Type B pancreatic cell (in vitro differentiated cells): Measurements from ENCODE around the gene DENR. TPM values are rescaled to one million over a fixed set of nuclear protein-coding genes. Genes with fewer than 3 reads are reported as not detected.
"Not testable (repeated sequence)": the region's sequence is repeated elsewhere in the genome, so short reads cannot be mapped to it uniquely, and the experiment has no call there.

Experiments used
- DNase-seq: peaks from one replicate; pipeline ENCODE4 v3.0.0; 2021; ENCODE audit warnings: mixed read lengths; ENCODE audit not compliant: unreplicated experiment; ENCODE audit errors: extremely low spot score
- H3K27ac Mint-ChIP-seq: 2 replicates; pipeline ENCODE4 v1.8.0; 2021; ENCODE audit warnings: mild to moderate bottlenecking, mixed read lengths
- H3K27me3 Mint-ChIP-seq: 2 replicates; pipeline ENCODE4 v1.8.0; 2021; ENCODE audit warnings: mixed read lengths
- H3K36me3 Mint-ChIP-seq: 2 replicates; pipeline ENCODE4 v1.8.0; 2021; ENCODE audit warnings: mixed read lengths
- H3K4me1 Mint-ChIP-seq: one replicate; pipeline ENCODE4 v1.8.0; 2021; ENCODE audit warnings: mixed read lengths; ENCODE audit not compliant: unreplicated experiment
- H3K4me3 Mint-ChIP-seq: 2 replicates; pipeline ENCODE4 v1.8.0; 2021; ENCODE audit warnings: mild to moderate bottlenecking, mixed read lengths
- H3K9me3 Mint-ChIP-seq: 2 replicates; pipeline ENCODE4 v1.8.0; 2021; ENCODE audit warnings: mixed read lengths
- CTCF ChIP-seq: fragments of 200-600 bp; sonication (generic); conservative IDR thresholded peaks from 2 replicates; pipeline ENCODE4 v1.5.0; 2021; ENCODE audit warnings: antibody characterized with exemption, mild to moderate bottlenecking
- total RNA-seq: library from RNA; stranded (reverse); gene quantifications from 2 replicates; pipeline ENCODE4 v1.2.1, GENCODE V29; 2021; ENCODE audit warnings: low replicate concordance

DENR gene
- total RNA-seq, 1 donor from 2014 or later = 63.2 TPM

- Mint-ChIP-seq H3K27me3 (no peaks in the 10 kb centered on the region), H3K4me3 (no peak overlapping the region), H3K9me3 (no peaks in the 10 kb centered on the region), H3K36me3 (no peaks in the 10 kb centered on the region), H3K27ac (no peak overlapping the region), H3K4me1 (no peaks in the 10 kb centered on the region)
- TF ChIP-seq CTCF = no peak
- DNase-seq = no peak
These were observed 37.9 kb downstream of the DENR start for GRCh38 chr12:122790393-122791075.

DNA sequence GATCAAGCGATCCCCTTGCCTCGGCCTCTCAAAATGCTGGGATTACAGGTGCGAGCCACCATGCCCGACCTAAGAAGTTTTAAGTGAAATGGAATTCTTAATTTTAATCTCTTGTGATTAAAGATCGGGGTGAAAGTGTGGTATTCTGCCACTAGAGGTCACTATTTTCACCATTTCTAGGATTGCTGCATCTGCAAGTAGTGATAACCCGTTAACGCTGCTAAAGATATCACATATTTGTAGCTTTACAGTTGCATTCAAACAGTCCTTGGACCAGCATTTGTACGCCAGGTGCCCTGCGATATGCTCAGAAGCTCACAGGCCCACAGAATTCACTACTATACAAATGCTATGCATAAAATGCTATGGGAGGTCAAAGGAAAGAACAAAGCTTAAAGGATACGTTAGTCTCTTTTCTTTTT, 41.1 kb downstream of the DENR start:
- H3K4me3 Mint-ChIP-seq = no peak overlapping the region

DNA sequence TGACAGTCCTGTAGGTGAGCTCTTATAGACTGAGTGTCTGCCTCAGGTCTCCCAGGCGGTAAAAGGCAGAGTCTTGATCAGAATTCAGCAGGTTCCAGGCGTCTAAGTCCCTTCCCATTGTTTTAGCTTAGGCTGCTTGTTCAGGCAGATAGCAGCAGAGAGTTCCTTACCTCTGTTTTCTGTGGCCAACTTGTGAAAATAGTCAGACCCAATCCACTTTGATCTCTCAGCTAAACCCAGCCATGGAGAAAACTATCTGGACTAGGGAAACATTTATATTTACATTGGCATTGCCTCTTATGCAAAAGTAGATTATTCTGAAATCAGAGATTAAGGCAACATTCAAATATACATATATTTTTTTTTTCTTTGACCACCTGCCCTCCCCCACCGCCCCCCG, 43.2 kb downstream of the DENR start:
- Mint-ChIP-seq H3K4me3 (no peak overlapping the region), H3K9me3 (no peaks in the 10 kb centered on the region), H3K27me3 (no peaks in the 10 kb centered on the region), H3K27ac (no peak overlapping the region), H3K4me1 (no peaks in the 10 kb centered on the region), H3K36me3 (no peaks in the 10 kb centered on the region)
- TF ChIP-seq CTCF = no peak
- DNase-seq = no peak

More for the DNA sequence above, 41.1 kb downstream of the DENR start:
- Mint-ChIP-seq H3K27ac (no peak overlapping the region), H3K27me3 (no peaks in the 10 kb centered on the region), H3K9me3 (no peaks in the 10 kb centered on the region), H3K4me1 (no peaks in the 10 kb centered on the region), H3K36me3 (no peaks in the 10 kb centered on the region)
- DNase-seq = peak; percentile 37
- TF ChIP-seq CTCF = peak; percentile 89

- TF ChIP-seq CTCF = no peak
- DNase-seq = no peak
- H3K4me1 Mint-ChIP-seq = peaks cover 4% of the 10 kb centered on the region
- no peaks in the 10 kb centered on the region for H3K36me3 Mint-ChIP-seq
- H3K9me3 Mint-ChIP-seq = no peaks in the 10 kb centered on the region
- H3K27me3 Mint-ChIP-seq = no peaks in the 10 kb centered on the region
- no peak overlapping the region for H3K4me3 Mint-ChIP-seq
- H3K27ac Mint-ChIP-seq = no peak overlapping the region
These were observed 47.1 kb downstream of the DENR start for GRCh38 chr12:122799641-122800243.

DNA sequence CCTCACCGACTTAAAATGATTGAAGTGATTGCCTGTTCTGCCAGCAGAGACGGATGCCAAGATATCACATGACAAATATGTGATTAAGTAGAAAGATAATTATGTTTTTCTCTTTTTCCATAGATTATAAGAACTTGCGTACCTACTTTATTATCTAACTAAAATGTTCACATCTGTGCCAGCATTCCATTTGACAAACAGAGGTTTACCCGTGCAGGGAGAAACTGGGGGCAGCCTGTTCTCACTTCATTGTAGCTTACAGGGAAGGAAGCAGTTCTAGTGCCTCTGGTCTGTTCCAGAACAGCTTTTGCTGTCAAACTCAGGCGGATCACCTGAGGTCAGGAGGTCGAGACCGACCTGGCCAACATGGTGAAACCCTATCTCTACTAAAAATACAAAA, 51.3 kb downstream of the DENR start:
- no peak for DNase-seq
- Mint-ChIP-seq H3K9me3 (no peaks in the 10 kb centered on the region), H3K27ac (no peak overlapping the region), H3K27me3 (no peaks in the 10 kb centered on the region), H3K4me1 (peaks cover 4% of the 10 kb centered on the region), H3K4me3 (no peak overlapping the region), H3K36me3 (no peaks in the 10 kb centered on the region)
- no peak for TF ChIP-seq CTCF

DNA sequence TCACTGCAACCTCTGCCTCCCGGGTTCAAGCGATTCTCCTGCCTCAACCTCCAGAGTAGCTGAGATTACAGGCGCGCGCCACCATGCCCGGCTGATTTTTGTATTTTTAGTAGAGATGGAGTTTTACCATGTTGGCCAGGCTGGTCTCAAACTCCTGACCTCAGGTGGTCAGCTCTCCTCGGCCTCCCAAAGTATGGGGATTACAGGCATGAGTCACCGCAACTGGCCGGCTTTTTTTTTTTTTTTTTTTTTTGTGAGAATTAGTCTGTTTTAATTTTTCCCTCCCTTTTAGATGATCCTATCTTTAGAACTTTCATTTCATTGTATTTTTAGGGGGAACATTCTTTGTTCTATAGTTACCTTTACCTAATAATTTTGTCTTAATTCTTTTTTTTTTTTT, 52.3 kb downstream of the DENR start:
- DNase-seq, H3K9me3 Mint-ChIP-seq, H3K4me1 Mint-ChIP-seq, H3K36me3 Mint-ChIP-seq, H3K27ac Mint-ChIP-seq, H3K27me3 Mint-ChIP-seq, H3K4me3 Mint-ChIP-seq: not testable (repeated sequence)
